K562 (cell line): ENCODE measurements around the gene ATP5F1D. TPM values are rescaled to one million over a fixed set of nuclear protein-coding genes. Genes with fewer than 3 reads are reported as not detected.

Source experiments
- CHD2 ChIP-seq: IDR thresholded peaks from 2 replicates; pipeline ENCODE4 v1.6.1; 2011; ENCODE audit warnings: low read depth, low read length
- MTA3 ChIP-seq: fragments of 450-650 bp; formaldehyde crosslinking; IDR thresholded peaks from 2 replicates; pipeline ENCODE4 v1.6.1; 2017; ENCODE audit warnings: mild to moderate bottlenecking, borderline replicate concordance
- NFIC ChIP-seq: fragments of 450-650 bp; IDR thresholded peaks from 2 replicates; pipeline ENCODE4 v1.6.1; 2017; ENCODE audit warnings: mild to moderate bottlenecking, inconsistent platforms
- NFXL1 ChIP-seq: fragments of 450-650 bp; formaldehyde crosslinking; IDR thresholded peaks from 2 replicates; pipeline ENCODE4 v1.4.0; 2021; ENCODE audit warnings: mild to moderate bottlenecking
- SMAD4 ChIP-seq: fragments of 250-450 bp; sonication (Bioruptor Pico); conservative IDR thresholded peaks from 2 replicates; pipeline ENCODE4 v1.8.0; 2021; ENCODE audit warnings: inconsistent platforms, mild to moderate bottlenecking, moderate library complexity
- TBL1XR1 ChIP-seq, 2 experiments: IDR thresholded peaks; 2 replicates each; pipeline ENCODE4 v1.6.1; 2012; ENCODE audit warnings: improper control_type of control experiment in 2 of 2, low read length in 2 of 2, mild to moderate bottlenecking in 1 of 2
- ZNF583 ChIP-seq: fragments of 250-450 bp; sonication (Bioruptor Pico); IDR thresholded peaks from 2 replicates; pipeline ENCODE4 v1.4.0; 2020
- polyA plus RNA-seq, 8 experiments: library from polyadenylated mRNA; depleted of rRNA in 4 of 8; stranded (reverse) in 5 of 8; unstranded in 3 of 8; fragments of >200 nt; fragmentation: Nextera tagmentation in 2 of 8; fragmentation: Illumina TruSeq in 1 of 8; extraction: Ambion mirVana in 2 of 8; extraction: Trizol in 1 of 8; gene quantifications; 2 replicates each; pipeline versions ENCODE4 v1.2.1 to v1.2.3, GENCODE V29; 2011 to 2014; ENCODE audit warnings: inconsistent platforms in 1 of 8, missing spikeins in 1 of 8
- total RNA-seq, 7 experiments: library from RNA; depleted of rRNA in 6 of 7; stranded (reverse); fragments of >200 nt in 6 of 7; fragmentation: Illumina TruSeq in 2 of 7; extraction: Trizol in 2 of 7; gene quantifications; 2 replicates each; pipeline versions ENCODE4 v1.2.1 to v1.2.3, GENCODE V29; 2011 to 2021; ENCODE audit warnings: low replicate concordance in 1 of 7
- TF ChIP-seq, protein P1 (sequence below): fragments of 250-450 bp; sonication (Bioruptor Pico); IDR thresholded peaks from 2 replicates; pipeline ENCODE4 v1.8.0; 2022; ENCODE audit warnings: inconsistent platforms

ATP5F1D gene
- total and polyA plus RNA-seq, 9 of the 15 experiments (the other 6 are each of a cell fraction or from before 2014, with no cell fraction given) = 3.9 to 409 (median 36.8) TPM

DNA sequence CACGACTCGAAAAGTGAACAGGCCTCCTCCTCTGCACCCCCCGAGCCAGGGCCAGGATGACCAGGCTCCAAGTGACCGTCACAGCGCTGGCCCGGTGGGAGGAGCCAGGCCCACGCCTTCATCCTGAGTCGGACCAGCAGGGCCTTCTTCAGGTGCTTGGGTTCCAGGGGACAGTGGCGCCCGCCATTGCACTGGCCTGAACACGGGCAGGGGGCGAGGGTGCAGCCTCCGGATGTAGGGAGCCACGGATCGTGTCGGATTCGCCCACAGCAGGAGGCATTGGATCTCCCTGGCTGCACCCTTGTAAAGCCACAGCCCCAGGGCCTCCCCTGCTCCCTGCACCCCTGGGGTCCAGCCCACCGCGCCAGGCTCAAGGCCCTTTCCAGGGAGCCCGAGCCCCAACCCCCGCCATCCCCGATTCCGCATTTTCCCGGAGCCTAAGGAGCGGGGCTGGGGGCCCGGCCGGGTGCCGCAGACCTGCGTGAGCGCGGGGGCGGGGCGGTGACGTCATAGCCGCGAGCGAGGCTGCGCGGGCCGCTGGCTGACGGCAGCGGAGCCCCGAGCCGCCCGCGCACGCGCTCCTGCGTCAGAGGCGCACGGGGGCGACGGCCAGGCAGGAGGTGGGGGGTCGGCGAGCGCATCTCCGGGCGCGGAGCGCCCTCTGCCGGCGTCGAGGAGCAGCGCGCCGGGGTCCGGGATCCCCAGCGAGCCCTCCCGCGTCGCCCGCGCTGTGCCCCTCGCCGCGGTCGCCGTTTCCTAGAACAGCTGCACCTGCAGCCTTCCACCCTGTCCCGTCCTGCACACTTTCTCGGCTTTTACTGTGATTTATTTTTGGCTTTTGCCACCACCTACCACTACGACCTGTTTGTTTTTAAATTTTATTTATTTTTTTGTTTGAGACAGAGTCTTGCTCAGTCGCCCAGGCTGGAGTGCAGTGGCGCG is 1.5 kb upstream of the ATP5F1D start (continued):
- no peak for TF ChIP-seq NFXL1 (CRISPR knock-in tag)
- peak; percentile 80 for TF ChIP-seq SMAD4 (CRISPR knock-in tag)
- TF ChIP-seq NFIC = peak; percentile 4; the same call in 1 of the 2 replicates
- TF ChIP-seq TBL1XR1 (IDR thresholded peaks at IDR 0.05; ENCODE audit: low read length in 2 of 2) = peak; percentile 61 to 67; a peak in 2 of 4 replicates
- peak; percentile 94; the same call in 1 of the 2 replicates for TF ChIP-seq MTA3
- peak; percentile 46; the same call in 1 of the 2 replicates for TF ChIP-seq ZNF583
- peak; percentile 41 for TF ChIP-seq CHD2
- TF ChIP-seq, protein P1, sequence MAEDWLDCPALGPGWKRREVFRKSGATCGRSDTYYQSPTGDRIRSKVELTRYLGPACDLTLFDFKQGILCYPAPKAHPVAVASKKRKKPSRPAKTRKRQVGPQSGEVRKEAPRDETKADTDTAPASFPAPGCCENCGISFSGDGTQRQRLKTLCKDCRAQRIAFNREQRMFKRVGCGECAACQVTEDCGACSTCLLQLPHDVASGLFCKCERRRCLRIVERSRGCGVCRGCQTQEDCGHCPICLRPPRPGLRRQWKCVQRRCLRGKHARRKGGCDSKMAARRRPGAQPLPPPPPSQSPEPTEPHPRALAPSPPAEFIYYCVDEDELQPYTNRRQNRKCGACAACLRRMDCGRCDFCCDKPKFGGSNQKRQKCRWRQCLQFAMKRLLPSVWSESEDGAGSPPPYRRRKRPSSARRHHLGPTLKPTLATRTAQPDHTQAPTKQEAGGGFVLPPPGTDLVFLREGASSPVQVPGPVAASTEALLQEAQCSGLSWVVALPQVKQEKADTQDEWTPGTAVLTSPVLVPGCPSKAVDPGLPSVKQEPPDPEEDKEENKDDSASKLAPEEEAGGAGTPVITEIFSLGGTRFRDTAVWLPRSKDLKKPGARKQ (CRISPR knock-in tag) = no peak
